Fibroblast of skin of back (primary cell): ENCODE results near the gene RGR.

Experiments
- DNase-seq: peaks from one replicate; pipeline ENCODE4 v3.0.0-alpha.2; 2013

RGR gene

GRCh38 chr10:84221916-84222315 lies 22.9 kb upstream of the RGR start:
- DNase-seq, result no peak

GRCh38 chr10:84224411-84225028 lies 20.3 kb upstream of the RGR start:
- DNase-seq, result no peak

- no peak for DNase-seq
These were observed 19.3 kb upstream of the RGR start, which contains the start of gene LRIT2 for GRCh38 chr10:84225427-84226173. Gene LRIT2, minus strand, starts transcription at chr10:84225544. Its CDS starts 24 bp downstream, at chr10:84225520.

GRCh38 chr10:84226616-84227015 lies 18.2 kb upstream of the RGR start:
- DNase-seq, result no peak

GRCh38 chr10:84227810-84228209 lies 17.0 kb upstream of the RGR start:
- no peak for DNase-seq

- DNase-seq, result no peak
These were observed 14.5 kb upstream of the RGR start for GRCh38 chr10:84230359-84230758.

GRCh38 chr10:84232376-84232775 lies 12.5 kb upstream of the RGR start:
- no peak for DNase-seq

GRCh38 chr10:84233940-84234339 lies 10.9 kb upstream of the RGR start:
- no peak for DNase-seq

GRCh38 chr10:84234479-84234878 lies 10.4 kb upstream of the RGR start:
- DNase-seq, result no peak

GRCh38 chr10:84235096-84235495 lies 9.8 kb upstream of the RGR start:
- DNase-seq, result no peak

GRCh38 chr10:84236807-84237198 lies 8.1 kb upstream of the RGR start:
- DNase-seq, result no peak

GRCh38 chr10:84237199-84238051 lies 7.4 kb upstream of the RGR start:
- no peak for DNase-seq

GRCh38 chr10:84238909-84239308 lies 5.9 kb upstream of the RGR start:
- DNase-seq, result no peak

- no peak for DNase-seq
These were observed 3.6 kb upstream of the RGR start, which contains the start of gene LRIT1 for GRCh38 chr10:84241185-84241790. Gene LRIT1, minus strand, starts transcription at chr10:84241546. Its CDS starts 107 bp downstream, at chr10:84241439.

- DNase-seq, result no peak
These were observed 1.1 kb upstream of the RGR start for GRCh38 chr10:84243759-84244158.

GRCh38 chr10:84247496-84247895 lies 2.6 kb downstream of the RGR start:
- no peak for DNase-seq

- DNase-seq, result no peak
These were observed 3.9 kb downstream of the RGR start for GRCh38 chr10:84248794-84249193.

- DNase-seq, result no peak
These were observed 10.0 kb downstream of the RGR start for GRCh38 chr10:84254552-84255478.

- peak; percentile 25 for DNase-seq
These were observed 11.9 kb downstream of the RGR start for GRCh38 chr10:84256510-84257342.

GRCh38 chr10:84257343-84258020 lies 12.6 kb downstream of the RGR start:
- DNase-seq, result no peak
